ENCODE data around the gene ZNF622. TPM values are rescaled to one million over a fixed set of nuclear protein-coding genes. Genes with fewer than 3 reads are reported as not detected.

ZNF622 gene
- total RNA-seq, 6 experiments from 2014 or later = 38.7 to 52.2 (median 45.5) TPM

- H3K9me3 Mint-ChIP-seq = no peaks in the 10 kb centered on the region
- no peak overlapping the region for H3K4me3 Mint-ChIP-seq
- 0 out of 2 replicates have a peak, but pooled peaks cover 6% of the 10 kb centered on the region for H3K4me1 Mint-ChIP-seq (ENCODE audit: low read depth)
- no peak for TF ChIP-seq CTCF (IDR thresholded peaks at IDR 0.05)
- peaks cover 12% of the 10 kb centered on the region for H3K27me3 Mint-ChIP-seq (ENCODE audit: insufficient read depth)
- H3K27ac Mint-ChIP-seq = no peak overlapping the region
- no peaks in the 10 kb centered on the region for H3K36me3 Mint-ChIP-seq (ENCODE audit: low read depth)
- DNase-seq = no peak
Observed at GRCh38 chr5:16487456-16487855, 21.9 kb upstream of the ZNF622 start.

- DNase-seq = no peak
- no peaks in the 10 kb centered on the region for H3K9me3 Mint-ChIP-seq
Observed at GRCh38 chr5:16486711-16487111, 21.1 kb upstream of the ZNF622 start.

GRCh38 chr5:16485656-16486055, 20.1 kb upstream of the ZNF622 start:
- Mint-ChIP-seq H3K9me3 (no peaks in the 10 kb centered on the region), H3K36me3 (ENCODE audit: low read depth) (no peaks in the 10 kb centered on the region), H3K27ac (no peak overlapping the region), H3K27me3 (ENCODE audit: insufficient read depth) (peaks cover 8% of the 10 kb centered on the region), H3K4me1 (ENCODE audit: low read depth) (peaks cover 7% of the 10 kb centered on the region), H3K4me3 (no peak overlapping the region)
- TF ChIP-seq CTCF (IDR thresholded peaks at IDR 0.05) = no peak
- DNase-seq = no peak

More at GRCh38 chr5:16486711-16487111, 21.1 kb upstream of the ZNF622 start:
- H3K27me3 Mint-ChIP-seq (ENCODE audit: insufficient read depth) = peaks cover 13% of the 10 kb centered on the region
- no peak for TF ChIP-seq CTCF (IDR thresholded peaks at IDR 0.05)
- H3K36me3 Mint-ChIP-seq (ENCODE audit: low read depth) = no peaks in the 10 kb centered on the region
- no peak overlapping the region for H3K4me3 Mint-ChIP-seq
- no peak overlapping the region for H3K27ac Mint-ChIP-seq
- H3K4me1 Mint-ChIP-seq (ENCODE audit: low read depth) = no peaks in the 10 kb centered on the region

- Mint-ChIP-seq H3K4me1 (ENCODE audit: low read depth) (peaks cover 8% of the 10 kb centered on the region), H3K9me3 (no peaks in the 10 kb centered on the region), H3K27ac (no peak overlapping the region), H3K4me3 (no peak overlapping the region), H3K36me3 (ENCODE audit: low read depth) (no peaks in the 10 kb centered on the region), H3K27me3 (ENCODE audit: insufficient read depth) (peaks cover 8% of the 10 kb centered on the region)
- TF ChIP-seq CTCF (IDR thresholded peaks at IDR 0.05) = no peak
- no peak for DNase-seq
Observed at GRCh38 chr5:16484081-16484480, 18.5 kb upstream of the ZNF622 start.

GRCh38 chr5:16483361-16483760, 17.8 kb upstream of the ZNF622 start:
- Mint-ChIP-seq H3K27me3 (ENCODE audit: insufficient read depth) (peaks cover 7% of the 10 kb centered on the region), H3K4me3 (no peak overlapping the region), H3K9me3 (no peaks in the 10 kb centered on the region), H3K27ac (no peak overlapping the region), H3K4me1 (ENCODE audit: low read depth) (peaks cover 8% of the 10 kb centered on the region), H3K36me3 (ENCODE audit: low read depth) (no peaks in the 10 kb centered on the region)
- no peak for DNase-seq
- no peak for TF ChIP-seq CTCF (IDR thresholded peaks at IDR 0.05)

GRCh38 chr5:16482891-16483290, 17.3 kb upstream of the ZNF622 start:
- no peak for DNase-seq
- no peak for TF ChIP-seq CTCF (IDR thresholded peaks at IDR 0.05)
- peaks cover 8% of the 10 kb centered on the region for H3K4me1 Mint-ChIP-seq (ENCODE audit: low read depth)
- H3K4me3 Mint-ChIP-seq = no peak overlapping the region
- no peak overlapping the region for H3K27ac Mint-ChIP-seq
- H3K27me3 Mint-ChIP-seq (ENCODE audit: insufficient read depth) = peaks cover 5% of the 10 kb centered on the region
- H3K36me3 Mint-ChIP-seq (ENCODE audit: low read depth) = no peaks in the 10 kb centered on the region
- no peaks in the 10 kb centered on the region for H3K9me3 Mint-ChIP-seq
